HG02759 (cell line): ENCODE measurements around the gene GRWD1.
"Not testable (repeated sequence)": the region's sequence is repeated elsewhere in the genome, so short reads cannot be mapped to it uniquely, and the experiment has no call there.

Experiments
- ATAC-seq: cut with Tn5 transposase; IDR thresholded peaks from one replicate; pipeline ENCODE4 v1.9.1; 2021; ENCODE audit warnings: mild to moderate bottlenecking, moderate library complexity; ENCODE audit not compliant: unreplicated experiment

The GRWD1 gene

GRCh38 chr19:48478339-48479256 lies 32.8 kb downstream of the GRWD1 start:
- ATAC-seq, result no peak

GRCh38 chr19:48479686-48480085 lies 33.9 kb downstream of the GRWD1 start:
- no peak for ATAC-seq

GRCh38 chr19:48480183-48480557 lies 34.4 kb downstream of the GRWD1 start:
- no peak for ATAC-seq

GRCh38 chr19:48480558-48481500 lies 35.0 kb downstream of the GRWD1 start:
- ATAC-seq, result no peak

GRCh38 chr19:48481846-48482639 lies 36.3 kb downstream of the GRWD1 start:
- ATAC-seq, result no peak

- ATAC-seq, result no peak
These were observed 37.5 kb downstream of the GRWD1 start for GRCh38 chr19:48483301-48483700.

GRCh38 chr19:48484247-48484893 lies 38.6 kb downstream of the GRWD1 start:
- no peak for ATAC-seq

GRCh38 chr19:48484931-48485612 lies 39.3 kb downstream of the GRWD1 start:
- ATAC-seq, result no peak

- ATAC-seq, result not testable (repeated sequence)
These were observed 40.9 kb downstream of the GRWD1 start for GRCh38 chr19:48486706-48487105.

- ATAC-seq, result no peak
These were observed 41.8 kb downstream of the GRWD1 start for GRCh38 chr19:48487544-48487943.

- ATAC-seq, result no peak
These were observed 42.2 kb downstream of the GRWD1 start for GRCh38 chr19:48487948-48488347.

GRCh38 chr19:48488478-48488877 lies 42.7 kb downstream of the GRWD1 start:
- ATAC-seq, result not testable (repeated sequence)

GRCh38 chr19:48489608-48490216 lies 43.9 kb downstream of the GRWD1 start:
- ATAC-seq, result no peak

GRCh38 chr19:48490981-48491792 lies 45.4 kb downstream of the GRWD1 start:
- ATAC-seq, result no peak

GRCh38 chr19:48491793-48492123 lies 46.0 kb downstream of the GRWD1 start:
- ATAC-seq, result no peak

- ATAC-seq, result peak; percentile 63
These were observed 47.3 kb downstream of the GRWD1 start for GRCh38 chr19:48492925-48493717.

- peak; percentile 10 for ATAC-seq
These were observed 48.1 kb downstream of the GRWD1 start for GRCh38 chr19:48493718-48494401.
